K562 (cell line): ENCODE measurements around the gene TMEM120B. TPM values are rescaled to one million over a fixed set of nuclear protein-coding genes. Genes with fewer than 3 reads are reported as not detected.

Source experiments
- ATAC-seq: fragments of 200-7000 bp; cut with Tn5 transposase; 3 replicates; pipeline ENCODE4 v1.9.1; 2020; ENCODE audit warnings: moderate library complexity
- BruUV-seq: library from RNA; stranded (reverse); fragments of 400-500 nt; replicated peaks from 2 replicates; lab custom pipeline; 2021; lab: Mats Ljungman, UMichigan
- CTCF ChIA-PET: fragments of 300-600 bp; formaldehyde crosslinking; extraction: SDS; loops from one replicate; lab custom pipeline; 2021; ENCODE audit warnings: low intra/inter-chr PET ratio; lab: Yijun Ruan, JAX
- POLR2A ChIA-PET: fragments of 300-600, 350-650 bp; sonication (Branson Sonifier 250); formaldehyde crosslinking; extraction: SDS; loops from one replicate; lab custom pipeline; 2021; ENCODE audit warnings: antibody characterized with exemption, inconsistent platforms; lab: Yijun Ruan, JAX
- DNase-seq, 4 experiments: peaks; one replicate each; pipeline versions ENCODE4 v3.0.0 to v3.0.0-alpha.2; 2011 to 2018; ENCODE audit warnings: low spot score in 3 of 4, mixed read lengths in 3 of 4; ENCODE audit errors: extremely low read depth in 1 of 4
- FAIRE-seq: peaks from 2 replicates; lab custom pipeline; 2011; peaks lifted over from hg19 to GRCh38; lab: Jason Lieb, UNC
- H2AFZ ChIP-seq: 2 replicates; pipeline ENCODE4 v1.6.0; 2011; ENCODE audit warnings: low read depth, low read length, control low read depth, inconsistent platforms
- H3K27ac ChIP-seq: fragments of 200-600 bp; 3 replicates; pipeline ENCODE4 v1.8.0; 2011; ENCODE audit warnings: low read depth, mild to moderate bottlenecking, control low read depth, inconsistent platforms, low read length, moderate library complexity, mixed read lengths; ENCODE audit errors: extremely low read depth
- H3K27me3 ChIP-seq, 2 experiments: fragments of 300-600 bp in 1 of 2; 2 replicates in 1 of 2; 3 replicates in 1 of 2; pipeline versions ENCODE4 v1.6.0 to v1.8.0; 2011; ENCODE audit warnings: inconsistent platforms in 2 of 2, low read length in 2 of 2, mild to moderate bottlenecking in 1 of 2, mixed read lengths in 1 of 2, moderate library complexity in 1 of 2; ENCODE audit not compliant: control insufficient read depth in 2 of 2, insufficient read depth in 2 of 2
- H3K36me3 ChIP-seq: fragments of 300-600 bp; 3 replicates; pipeline ENCODE4 v1.8.0; 2011; ENCODE audit warnings: mild to moderate bottlenecking, low read length, inconsistent platforms; ENCODE audit not compliant: control insufficient read depth, insufficient read depth
- H3K4me1 ChIP-seq, 2 experiments: fragments of 200-600 bp in 1 of 2; replicated peaks in 1 of 2; 2 replicates in 1 of 2; 3 replicates in 1 of 2; pipeline versions ENCODE4 v1.5.1 to v1.8.0; 2011; ENCODE audit warnings: inconsistent platforms in 2 of 2, low read length in 2 of 2, mild to moderate bottlenecking in 1 of 2, mixed read lengths in 1 of 2, moderate library complexity in 1 of 2; ENCODE audit not compliant: control insufficient read depth in 2 of 2, insufficient read depth in 2 of 2
- H3K4me2 ChIP-seq: 2 replicates; pipeline ENCODE4 v1.6.1; 2011; ENCODE audit warnings: low read length, control low read depth, inconsistent platforms, mixed read lengths; ENCODE audit not compliant: insufficient read depth
- H3K4me3 ChIP-seq: fragments of 200-600 bp; sonication (generic), shearing (Covaris generic); 2 replicates; pipeline ENCODE4 v1.5.1; 2016; ENCODE audit warnings: control low read depth, inconsistent platforms
- H3K79me2 ChIP-seq: fragments of 200-600 bp; 3 replicates; pipeline ENCODE4 v1.8.0; 2011; ENCODE audit warnings: low read length, inconsistent platforms; ENCODE audit not compliant: control insufficient read depth, insufficient read depth
- H3K9ac ChIP-seq, 2 experiments: 2 replicates each; pipeline versions ENCODE4 v1.6.0 to v1.6.1; 2011; ENCODE audit warnings: low read depth in 2 of 2, low read length in 2 of 2, control low read depth in 1 of 2, inconsistent platforms in 1 of 2, mild to moderate bottlenecking in 1 of 2, mixed read lengths in 1 of 2; ENCODE audit not compliant: insufficient read depth in 1 of 2
- H3K9me1 ChIP-seq: one replicate; pipeline ENCODE4 v1.6.0; 2011; ENCODE audit warnings: inconsistent platforms, mild to moderate bottlenecking, low read length, moderate library complexity; ENCODE audit not compliant: control insufficient read depth, insufficient read depth
- H3K9me3 ChIP-seq: replicated peaks from 2 replicates; pipeline ENCODE4 v1.5.1; 2011; ENCODE audit warnings: low read depth, low read length, inconsistent platforms; ENCODE audit not compliant: control insufficient read depth, insufficient read depth
- H4K20me1 ChIP-seq: replicated peaks from 2 replicates; pipeline ENCODE4 v1.6.1; 2011; ENCODE audit warnings: low read length, inconsistent platforms, mixed read lengths; ENCODE audit not compliant: control insufficient read depth, insufficient read depth
- BCOR ChIP-seq: fragments of 450-650 bp; IDR thresholded peaks from 2 replicates; pipeline ENCODE4 v1.6.1; 2016
- EGR1 ChIP-seq: fragments of 450-650 bp; conservative IDR thresholded peaks from 2 replicates; pipeline ENCODE4 v1.6.1; 2017; ENCODE audit warnings: mild to moderate bottlenecking
- FOSL1 ChIP-seq: fragments of 200-800 bp; sonication (Bioruptor generic); conservative IDR thresholded peaks from 2 replicates; pipeline ENCODE4 v1.6.1; 2016; ENCODE audit warnings: missing genetic modification characterization, missing compliant biosample characterization
- HDAC2 ChIP-seq: fragments of 450-650 bp; IDR thresholded peaks from 2 replicates; pipeline ENCODE4 v1.6.1; 2016; ENCODE audit warnings: mild to moderate bottlenecking
- IRF2 ChIP-seq: sonication (generic); formaldehyde crosslinking; IDR thresholded peaks from 2 replicates; pipeline ENCODE4 v1.8.1; 2022; ENCODE audit warnings: mild to moderate bottlenecking, missing genetic modification reagents
- KDM1A ChIP-seq, 2 experiments: fragments of 450-650 bp; IDR thresholded peaks; 2 replicates each; pipeline ENCODE4 v1.6.1; 2016; ENCODE audit warnings: mild to moderate bottlenecking in 2 of 2
- MCM3 ChIP-seq: fragments of 450-650 bp; IDR thresholded peaks from 2 replicates; pipeline ENCODE4 v1.6.1; 2016
- NELFE ChIP-seq: IDR thresholded peaks from 2 replicates; pipeline ENCODE4 v1.6.1; 2011; ENCODE audit warnings: mild to moderate bottlenecking; ENCODE audit not compliant: insufficient read depth, insufficient read length
- NFIC ChIP-seq: fragments of 450-650 bp; IDR thresholded peaks from 2 replicates; pipeline ENCODE4 v1.6.1; 2017; ENCODE audit warnings: mild to moderate bottlenecking, inconsistent platforms
- PHTF2 ChIP-seq: fragments of 250-450 bp; sonication (Bioruptor Pico); IDR thresholded peaks from 2 replicates; pipeline ENCODE4 v1.5.0; 2021; ENCODE audit warnings: mild to moderate bottlenecking
- PURB ChIP-seq: sonication (generic); formaldehyde crosslinking; IDR thresholded peaks from 2 replicates; pipeline ENCODE4 v1.9.0; 2021; ENCODE audit warnings: low read depth, mild to moderate bottlenecking, missing genetic modification reagents
- TEAD4 ChIP-seq, 2 experiments: sonication (generic) in 1 of 2; formaldehyde crosslinking in 1 of 2; IDR thresholded peaks; 2 replicates each; pipeline versions ENCODE4 v1.6.1 to v1.8.0; 2012 to 2022; ENCODE audit warnings: borderline replicate concordance in 1 of 2, inconsistent platforms in 1 of 2, low read length in 1 of 2, mild to moderate bottlenecking in 1 of 2, missing genetic modification reagents in 1 of 2
- ZC3H8 ChIP-seq: fragments of 450-650 bp; IDR thresholded peaks from 2 replicates; pipeline ENCODE4 v1.6.1; 2017
- ZNF121 ChIP-seq: sonication (generic); formaldehyde crosslinking; conservative IDR thresholded peaks from 2 replicates; pipeline ENCODE4 v1.8.0; 2022; ENCODE audit warnings: missing genetic modification reagents
- ZNF583 ChIP-seq: fragments of 250-450 bp; sonication (Bioruptor Pico); IDR thresholded peaks from 2 replicates; pipeline ENCODE4 v1.4.0; 2020
- WGBS: fragments of 100-300 bp; shearing (Covaris generic); methylation state at CpG from one replicate; pipeline ENCODE4 v1.1.6; 2016; ENCODE audit warnings: low coverage, mixed read lengths; ENCODE audit not compliant: insufficient coverage; ENCODE audit errors: missing lambda C conversion rate; 5-methylcytosine and 5-hydroxymethylcytosine counted together
- in situ Hi-C: fragments of 300-500 bp; cut with MboI; formaldehyde crosslinking; loops from 4 replicates; pipeline ENCODE4 v1.15.0; 2018; ENCODE audit warnings: inconsistent platforms, mixed read lengths
- intact Hi-C: fragments of 100-400 bp; cut with micrococcal nuclease; formaldehyde crosslinking; loops from 2 replicates; pipeline ENCODE4 v1.14.2; 2022
- polyA plus RNA-seq, 8 experiments: library from polyadenylated mRNA; depleted of rRNA in 4 of 8; stranded (reverse) in 5 of 8; unstranded in 3 of 8; fragments of >200 nt; fragmentation: Nextera tagmentation in 2 of 8; fragmentation: Illumina TruSeq in 1 of 8; extraction: Ambion mirVana in 2 of 8; extraction: Trizol in 1 of 8; gene quantifications; 2 replicates each; pipeline versions ENCODE4 v1.2.1 to v1.2.3, GENCODE V29; 2011 to 2014; ENCODE audit warnings: inconsistent platforms in 1 of 8, missing spikeins in 1 of 8
- total RNA-seq, 7 experiments: library from RNA; depleted of rRNA in 6 of 7; stranded (reverse); fragments of >200 nt in 6 of 7; fragmentation: Illumina TruSeq in 2 of 7; extraction: Trizol in 2 of 7; gene quantifications; 2 replicates each; pipeline versions ENCODE4 v1.2.1 to v1.2.3, GENCODE V29; 2011 to 2021; ENCODE audit warnings: low replicate concordance in 1 of 7
- TF ChIP-seq, protein P1 (sequence below): sonication (generic); formaldehyde crosslinking; IDR thresholded peaks from 2 replicates; pipeline ENCODE4 v1.8.1; 2023; ENCODE audit warnings: mild to moderate bottlenecking, missing genetic modification reagents
- TF ChIP-seq, protein P2 (sequence below): fragments of 250-450 bp; sonication (Bioruptor Pico); IDR thresholded peaks from 2 replicates; pipeline ENCODE4 v1.6.1; 2021; ENCODE audit warnings: mild to moderate bottlenecking
- TF ChIP-seq, protein P3 (sequence below): fragments of 450-650 bp; formaldehyde crosslinking; IDR thresholded peaks from 2 replicates; pipeline ENCODE4 v1.4.0; 2020; ENCODE audit warnings: mild to moderate bottlenecking, mixed read lengths
- TF ChIP-seq, protein P4 (sequence below): fragments of 250-450 bp; sonication (Bioruptor Pico); IDR thresholded peaks from 2 replicates; pipeline ENCODE4 v1.5.0; 2020; ENCODE audit warnings: mild to moderate bottlenecking

The TMEM120B gene
- total and polyA plus RNA-seq, 9 of the 15 experiments (the other 6 are each of a cell fraction or from before 2014, with no cell fraction given): 1.7 to 18.6 (median 7.4) TPM

DNA sequence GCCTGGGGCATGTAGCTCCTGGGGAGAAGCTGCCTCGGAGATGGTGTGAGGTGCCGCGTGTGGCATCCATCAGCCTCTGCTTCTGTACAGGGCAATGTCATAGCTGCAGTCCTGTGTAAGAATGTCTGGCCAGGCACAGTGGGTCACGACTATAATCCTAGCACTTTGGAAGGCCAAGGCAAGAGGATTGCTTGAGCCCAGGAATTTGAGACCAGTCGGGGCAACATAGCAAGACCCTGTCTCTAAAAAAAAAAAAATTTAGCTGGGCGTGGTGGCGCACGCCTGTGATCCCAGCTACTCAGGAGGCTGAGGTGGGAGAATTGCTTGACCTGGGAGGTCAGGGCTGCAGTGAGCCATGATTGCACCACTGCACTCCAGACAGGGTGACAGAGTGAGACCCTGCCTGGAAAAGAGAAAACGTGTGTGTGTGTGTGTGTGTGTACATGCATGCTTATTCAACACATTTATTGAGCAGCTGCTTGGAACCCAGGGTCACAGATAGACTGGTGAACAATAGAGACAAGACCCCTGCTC, 56.8 kb downstream of the TMEM120B start:
- no peak for ATAC-seq
- in situ Hi-C loops: loop anchor here (5.0 kb wide), 1 partner anchor 77 kb away; no protein-coding TSS in a partner anchor
- H3K79me2 ChIP-seq: no peaks in the 10 kb centered on the region
- no TSS peak for BruUV-seq
- 0 out of 2 replicates have a peak overlapping the region, but pooled peaks have one; percentile 31 for H3K4me2 ChIP-seq
- no peak overlapping the region for H3K4me3 ChIP-seq
- ChIA-PET POLR2A (interaction anchor here (0.7 to 1.1 kb wide), 4 partner anchors 25 to 275 kb away, joined by 3 to 4 read pairs (median 3); no protein-coding TSS in a partner anchor), CTCF (no interaction called here)
- 82% methylated on average over 7 of the region's 9 CpGs for WGBS
- peak overlapping the region in 1 of 2 experiments; percentile 85; a peak in 1 of 4 replicates for H3K9ac ChIP-seq
- no peaks in the 10 kb centered on the region for H3K9me1 ChIP-seq
- FAIRE-seq: no peak
- no peak for DNase-seq
- H3K27ac ChIP-seq: no peak overlapping the region; the same call in 2 of the 3 replicates
- H2AFZ ChIP-seq: no peak overlapping the region
- intact Hi-C loops: no loop called here
- H3K27me3 ChIP-seq: no peaks in the 10 kb centered on the region
- no peaks in the 10 kb centered on the region for H4K20me1 ChIP-seq
- peaks cover 22% of the 10 kb centered on the region; the same call in 2 of the 3 replicates for H3K36me3 ChIP-seq
- H3K9me3 ChIP-seq: no peaks in the 10 kb centered on the region
- peaks cover 18 to 42% of the 10 kb centered on the region in 2 experiments; a peak in 4 of 5 replicates for H3K4me1 ChIP-seq
- no peak for TF ChIP-seq MCM3
- TF ChIP-seq, protein P1, sequence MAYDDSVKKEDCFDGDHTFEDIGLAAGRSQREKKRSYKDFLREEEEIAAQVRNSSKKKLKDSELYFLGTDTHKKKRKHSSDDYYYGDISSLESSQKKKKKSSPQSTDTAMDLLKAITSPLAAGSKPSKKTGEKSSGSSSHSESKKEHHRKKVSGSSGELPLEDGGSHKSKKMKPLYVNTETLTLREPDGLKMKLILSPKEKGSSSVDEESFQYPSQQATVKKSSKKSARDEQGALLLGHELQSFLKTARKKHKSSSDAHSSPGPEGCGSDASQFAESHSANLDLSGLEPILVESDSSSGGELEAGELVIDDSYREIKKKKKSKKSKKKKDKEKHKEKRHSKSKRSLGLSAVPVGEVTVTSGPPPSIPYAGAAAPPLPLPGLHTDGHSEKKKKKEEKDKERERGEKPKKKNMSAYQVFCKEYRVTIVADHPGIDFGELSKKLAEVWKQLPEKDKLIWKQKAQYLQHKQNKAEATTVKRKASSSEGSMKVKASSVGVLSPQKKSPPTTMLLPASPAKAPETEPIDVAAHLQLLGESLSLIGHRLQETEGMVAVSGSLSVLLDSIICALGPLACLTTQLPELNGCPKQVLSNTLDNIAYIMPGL: no peak
- TF ChIP-seq, protein P2, sequence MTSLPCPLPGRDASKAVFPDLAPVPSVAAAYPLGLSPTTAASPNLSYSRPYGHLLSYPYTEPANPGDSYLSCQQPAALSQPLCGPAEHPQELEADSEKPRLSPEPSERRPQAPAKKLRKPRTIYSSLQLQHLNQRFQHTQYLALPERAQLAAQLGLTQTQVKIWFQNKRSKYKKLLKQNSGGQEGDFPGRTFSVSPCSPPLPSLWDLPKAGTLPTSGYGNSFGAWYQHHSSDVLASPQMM (CRISPR knock-in tag): no peak
- TF ChIP-seq NFIC: no peak
- TF ChIP-seq FOSL1 (tag): no peak
- TF ChIP-seq BCOR: peak; percentile 67; the same call in 1 of the 2 replicates
- no peak for TF ChIP-seq ZNF583 (CRISPR knock-in tag)
- TF ChIP-seq IRF2 (CRISPR knock-in tag): no peak
- TF ChIP-seq EGR1: no peak
- no peak for TF ChIP-seq TEAD4 (IDR thresholded peaks at IDR 0.05; ENCODE audit: low read length)
- no peak for TF ChIP-seq TEAD4 (CRISPR knock-in tag; IDR thresholded peaks at IDR 0.05; ENCODE audit: borderline replicate concordance)
- TF ChIP-seq, protein P3, sequence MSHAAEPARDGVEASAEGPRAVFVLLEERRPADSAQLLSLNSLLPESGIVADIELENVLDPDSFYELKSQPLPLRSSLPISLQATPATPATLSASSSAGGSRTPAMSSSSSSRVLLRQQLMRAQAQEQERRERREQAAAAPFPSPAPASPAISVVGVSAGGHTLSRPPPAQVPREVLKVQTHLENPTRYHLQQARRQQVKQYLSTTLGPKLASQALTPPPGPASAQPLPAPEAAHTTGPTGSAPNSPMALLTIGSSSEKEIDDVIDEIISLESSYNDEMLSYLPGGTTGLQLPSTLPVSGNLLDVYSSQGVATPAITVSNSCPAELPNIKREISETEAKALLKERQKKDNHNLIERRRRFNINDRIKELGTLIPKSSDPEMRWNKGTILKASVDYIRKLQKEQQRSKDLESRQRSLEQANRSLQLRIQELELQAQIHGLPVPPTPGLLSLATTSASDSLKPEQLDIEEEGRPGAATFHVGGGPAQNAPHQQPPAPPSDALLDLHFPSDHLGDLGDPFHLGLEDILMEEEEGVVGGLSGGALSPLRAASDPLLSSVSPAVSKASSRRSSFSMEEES: no peak
- peak; percentile 93 for TF ChIP-seq ZNF121 (CRISPR knock-in tag)
- TF ChIP-seq HDAC2: 0 out of 2 replicates have a peak, but pooled peaks have one; percentile 14
- TF ChIP-seq PHTF2 (CRISPR knock-in tag): no peak
- TF ChIP-seq ZC3H8: no peak
- TF ChIP-seq KDM1A (IDR thresholded peaks at IDR 0.05): 0 out of 4 replicates have a peak, but pooled peaks of 1 of the 2 experiments have one; percentile 10
- TF ChIP-seq PURB: no peak
- TF ChIP-seq NELFE: no peak
- TF ChIP-seq, protein P4, sequence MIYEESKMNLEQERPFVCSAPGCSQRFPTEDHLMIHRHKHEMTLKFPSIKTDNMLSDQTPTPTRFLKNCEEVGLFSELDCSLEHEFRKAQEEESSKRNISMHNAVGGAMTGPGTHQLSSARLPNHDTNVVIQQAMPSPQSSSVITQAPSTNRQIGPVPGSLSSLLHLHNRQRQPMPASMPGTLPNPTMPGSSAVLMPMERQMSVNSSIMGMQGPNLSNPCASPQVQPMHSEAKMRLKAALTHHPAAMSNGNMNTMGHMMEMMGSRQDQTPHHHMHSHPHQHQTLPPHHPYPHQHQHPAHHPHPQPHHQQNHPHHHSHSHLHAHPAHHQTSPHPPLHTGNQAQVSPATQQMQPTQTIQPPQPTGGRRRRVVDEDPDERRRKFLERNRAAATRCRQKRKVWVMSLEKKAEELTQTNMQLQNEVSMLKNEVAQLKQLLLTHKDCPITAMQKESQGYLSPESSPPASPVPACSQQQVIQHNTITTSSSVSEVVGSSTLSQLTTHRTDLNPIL (CRISPR knock-in tag): no peak
